HepG2 (cell line): Measurements from ENCODE around the gene MBD3. TPM values are rescaled to one million over a fixed set of nuclear protein-coding genes. Genes with fewer than 3 reads are reported as not detected.

ENCODE experiments used
- AGO2 ChIP-seq: fragments of 200-400 bp; formaldehyde crosslinking; optimal IDR thresholded peaks from 2 replicates; pipeline ENCODE3; 2017; ENCODE audit warnings: mild to moderate bottlenecking, low read depth, low read length, moderate library complexity
- DPF2 ChIP-seq: sonication (generic); formaldehyde crosslinking; IDR thresholded peaks from 2 replicates; pipeline ENCODE4 v1.4.0; 2020; ENCODE audit warnings: mild to moderate bottlenecking, low read depth, missing genetic modification reagents, borderline replicate concordance
- GTF3A ChIP-seq: sonication (generic); formaldehyde crosslinking; conservative IDR thresholded peaks from 2 replicates; pipeline ENCODE4 v1.4.0; 2020; ENCODE audit warnings: mild to moderate bottlenecking, missing genetic modification reagents
- HOXA5 ChIP-seq: sonication (generic); formaldehyde crosslinking; IDR thresholded peaks from 2 replicates; pipeline ENCODE4 v1.4.0; 2020; ENCODE audit warnings: missing genetic modification reagents
- MAZ ChIP-seq, 2 experiments: sonication (generic) in 1 of 2; formaldehyde crosslinking in 1 of 2; IDR thresholded peaks; 2 replicates each; pipeline versions ENCODE4 v1.5.0 to v1.6.1; 2012 to 2020; ENCODE audit warnings: low read depth in 2 of 2, mild to moderate bottlenecking in 2 of 2, borderline replicate concordance in 1 of 2, improper control_type of control experiment in 1 of 2, low read length in 1 of 2, missing genetic modification reagents in 1 of 2, moderate library complexity in 1 of 2
- NCOA2 ChIP-seq: sonication (generic); formaldehyde crosslinking; IDR thresholded peaks from 2 replicates; pipeline ENCODE4 v1.8.0; 2022; ENCODE audit warnings: inconsistent platforms
- NFATC3 ChIP-seq: sonication (generic); formaldehyde crosslinking; IDR thresholded peaks from 2 replicates; pipeline ENCODE4 v1.5.1; 2020; ENCODE audit warnings: mild to moderate bottlenecking, missing genetic modification reagents
- TAF1 ChIP-seq: sonication (generic); formaldehyde crosslinking; IDR thresholded peaks from 2 replicates; pipeline ENCODE4 v1.4.0; 2020; ENCODE audit warnings: missing genetic modification reagents
- ZBTB42 ChIP-seq: sonication (generic); formaldehyde crosslinking; IDR thresholded peaks from 2 replicates; pipeline ENCODE4 v1.5.0; 2020; ENCODE audit warnings: mild to moderate bottlenecking, missing genetic modification reagents
- ZFP90 ChIP-seq: sonication (generic); formaldehyde crosslinking; IDR thresholded peaks from 2 replicates; pipeline ENCODE4 v1.8.0; 2022; ENCODE audit warnings: missing genetic modification reagents, mild to moderate bottlenecking, inconsistent platforms, borderline replicate concordance
- ZFYVE20 ChIP-seq: sonication (generic); formaldehyde crosslinking; IDR thresholded peaks from 2 replicates; pipeline ENCODE4 v1.8.0; 2023; ENCODE audit warnings: low read depth, mild to moderate bottlenecking, moderate library complexity, missing genetic modification reagents, borderline replicate concordance
- ZNF138 ChIP-seq: sonication (generic); formaldehyde crosslinking; IDR thresholded peaks from 2 replicates; pipeline ENCODE4 v1.5.0; 2020; ENCODE audit warnings: mild to moderate bottlenecking, low read depth, missing genetic modification reagents
- ZNF367 ChIP-seq: sonication (generic); formaldehyde crosslinking; IDR thresholded peaks from 2 replicates; pipeline ENCODE4 v1.4.0; 2020; ENCODE audit warnings: missing genetic modification reagents, borderline replicate concordance
- ZNF605 ChIP-seq: sonication (generic); formaldehyde crosslinking; IDR thresholded peaks from 2 replicates; pipeline ENCODE4 v1.8.0; 2022; ENCODE audit warnings: mild to moderate bottlenecking, missing genetic modification reagents
- ZNF670 ChIP-seq: sonication (generic); formaldehyde crosslinking; IDR thresholded peaks from 2 replicates; pipeline ENCODE4 v1.8.0; 2022; ENCODE audit warnings: mild to moderate bottlenecking, missing genetic modification reagents, borderline replicate concordance
- ZSCAN9 ChIP-seq: IDR thresholded peaks from 2 replicates; pipeline ENCODE4 v1.6.1; 2016; ENCODE audit warnings: borderline replicate concordance
- polyA plus RNA-seq, 8 experiments: library from polyadenylated mRNA; depleted of rRNA in 3 of 8; stranded (reverse) in 7 of 8; unstranded in 1 of 8; fragments of >200 nt; fragmentation: Illumina TruSeq in 4 of 8; extraction: Trizol in 4 of 8; gene quantifications; 2 replicates each; pipeline versions ENCODE4 v1.2.1 to v1.2.3, GENCODE V29; 2011 to 2016; ENCODE audit warnings: low read depth in 4 of 8, missing spikeins in 1 of 8, mixed read lengths in 1 of 8; ENCODE audit not compliant: insufficient read depth in 1 of 8
- total RNA-seq, 5 experiments: library from RNA; depleted of rRNA; stranded (reverse); fragments of >200 nt; fragmentation: Illumina TruSeq; extraction: Trizol; gene quantifications; 2 replicates each; pipeline ENCODE4 v1.2.3, GENCODE V29; 2016; ENCODE audit warnings: low read depth in 1 of 5
- TF ChIP-seq, protein P1 (sequence below): sonication (generic); formaldehyde crosslinking; IDR thresholded peaks from 2 replicates; pipeline ENCODE4 v1.4.0; 2020; ENCODE audit warnings: missing genetic modification reagents
- TF ChIP-seq, protein P2 (sequence below): IDR thresholded peaks from 2 replicates; pipeline ENCODE4 v1.6.1; 2016; ENCODE audit warnings: missing biosample characterization, missing genetic modification reagents, low read depth

Gene MBD3
- total and polyA plus RNA-seq, 2 of the 13 experiments (the other 11 are each of a cell fraction or from before 2014, with no cell fraction given): 21.2 to 76.9 TPM

DNA sequence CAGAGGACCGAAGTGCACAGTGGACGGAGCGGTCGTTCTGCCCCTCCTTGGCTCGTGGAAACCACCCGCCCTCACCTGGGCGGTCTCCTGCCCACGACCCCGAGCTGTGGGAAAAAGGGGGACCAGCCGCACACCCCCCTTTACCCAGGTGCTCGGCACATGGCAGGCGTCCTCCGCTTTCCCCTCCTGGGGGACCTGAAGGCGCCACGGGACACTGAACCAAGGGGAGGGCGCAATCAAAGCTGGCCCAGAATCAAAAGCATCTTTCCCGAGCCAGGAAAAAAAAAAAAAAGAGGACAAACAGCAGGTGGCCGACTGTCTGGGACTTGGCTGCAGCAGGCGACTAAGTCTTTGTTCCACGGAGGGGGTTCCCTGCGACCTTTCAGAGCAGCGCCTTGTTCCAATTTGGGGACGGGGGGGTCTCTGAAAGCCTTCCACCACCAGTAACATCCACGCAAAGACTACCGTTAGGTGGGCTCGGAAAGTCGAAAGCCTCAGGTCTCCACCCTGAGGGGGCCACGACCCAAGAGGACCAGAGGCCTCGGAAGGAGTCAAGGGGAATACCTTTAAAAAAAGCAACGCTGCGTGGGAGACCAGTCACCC lies 1.1 kb downstream of the MBD3 start (continued):
- TF ChIP-seq ZFP90 (peak; percentile 9; the same call in 1 of the 2 replicates), HOXA5 (CRISPR knock-in tag) (0 out of 2 replicates have a peak, but pooled peaks have one; percentile 20), TAF1 (CRISPR knock-in tag) (no peak; the same call in 1 of the 2 replicates), GTF3A (CRISPR knock-in tag) (0 out of 2 replicates have a peak, but pooled peaks have one; percentile 14), DPF2 (CRISPR knock-in tag) (no peak), ZNF138 (CRISPR knock-in tag) (no peak), MAZ (IDR thresholded peaks at IDR 0.05; ENCODE audit: borderline replicate concordance, low read depth, low read length) (no peak), MAZ (CRISPR knock-in tag; IDR thresholded peaks at IDR 0.05; ENCODE audit: low read depth) (peak; percentile 12; the same call in 1 of the 2 replicates), ZFYVE20 (CRISPR knock-in tag) (no peak), ZBTB42 (CRISPR knock-in tag) (0 out of 2 replicates have a peak, but pooled peaks have one; percentile 1), ZSCAN9 (0 out of 2 replicates have a peak, but pooled peaks have one; percentile 7), ZNF670 (CRISPR knock-in tag) (no peak), ZNF605 (0 out of 2 replicates have a peak, but pooled peaks have one; percentile 14), NCOA2 (0 out of 2 replicates have a peak, but pooled peaks have one; percentile 9), AGO2 (peak; percentile 19), NFATC3 (CRISPR knock-in tag) (0 out of 2 replicates have a peak, but pooled peaks have one; percentile 11), ZNF367 (CRISPR knock-in tag) (peak; percentile 14; the same call in 1 of the 2 replicates)
- TF ChIP-seq, protein P1, sequence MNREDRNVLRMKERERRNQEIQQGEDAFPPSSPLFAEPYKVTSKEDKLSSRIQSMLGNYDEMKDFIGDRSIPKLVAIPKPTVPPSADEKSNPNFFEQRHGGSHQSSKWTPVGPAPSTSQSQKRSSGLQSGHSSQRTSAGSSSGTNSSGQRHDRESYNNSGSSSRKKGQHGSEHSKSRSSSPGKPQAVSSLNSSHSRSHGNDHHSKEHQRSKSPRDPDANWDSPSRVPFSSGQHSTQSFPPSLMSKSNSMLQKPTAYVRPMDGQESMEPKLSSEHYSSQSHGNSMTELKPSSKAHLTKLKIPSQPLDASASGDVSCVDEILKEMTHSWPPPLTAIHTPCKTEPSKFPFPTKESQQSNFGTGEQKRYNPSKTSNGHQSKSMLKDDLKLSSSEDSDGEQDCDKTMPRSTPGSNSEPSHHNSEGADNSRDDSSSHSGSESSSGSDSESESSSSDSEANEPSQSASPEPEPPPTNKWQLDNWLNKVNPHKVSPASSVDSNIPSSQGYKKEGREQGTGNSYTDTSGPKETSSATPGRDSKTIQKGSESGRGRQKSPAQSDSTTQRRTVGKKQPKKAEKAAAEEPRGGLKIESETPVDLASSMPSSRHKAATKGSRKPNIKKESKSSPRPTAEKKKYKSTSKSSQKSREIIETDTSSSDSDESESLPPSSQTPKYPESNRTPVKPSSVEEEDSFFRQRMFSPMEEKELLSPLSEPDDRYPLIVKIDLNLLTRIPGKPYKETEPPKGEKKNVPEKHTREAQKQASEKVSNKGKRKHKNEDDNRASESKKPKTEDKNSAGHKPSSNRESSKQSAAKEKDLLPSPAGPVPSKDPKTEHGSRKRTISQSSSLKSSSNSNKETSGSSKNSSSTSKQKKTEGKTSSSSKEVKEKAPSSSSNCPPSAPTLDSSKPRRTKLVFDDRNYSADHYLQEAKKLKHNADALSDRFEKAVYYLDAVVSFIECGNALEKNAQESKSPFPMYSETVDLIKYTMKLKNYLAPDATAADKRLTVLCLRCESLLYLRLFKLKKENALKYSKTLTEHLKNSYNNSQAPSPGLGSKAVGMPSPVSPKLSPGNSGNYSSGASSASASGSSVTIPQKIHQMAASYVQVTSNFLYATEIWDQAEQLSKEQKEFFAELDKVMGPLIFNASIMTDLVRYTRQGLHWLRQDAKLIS (CRISPR knock-in tag): 0 out of 2 replicates have a peak, but pooled peaks have one; percentile 38
- TF ChIP-seq, protein P2, sequence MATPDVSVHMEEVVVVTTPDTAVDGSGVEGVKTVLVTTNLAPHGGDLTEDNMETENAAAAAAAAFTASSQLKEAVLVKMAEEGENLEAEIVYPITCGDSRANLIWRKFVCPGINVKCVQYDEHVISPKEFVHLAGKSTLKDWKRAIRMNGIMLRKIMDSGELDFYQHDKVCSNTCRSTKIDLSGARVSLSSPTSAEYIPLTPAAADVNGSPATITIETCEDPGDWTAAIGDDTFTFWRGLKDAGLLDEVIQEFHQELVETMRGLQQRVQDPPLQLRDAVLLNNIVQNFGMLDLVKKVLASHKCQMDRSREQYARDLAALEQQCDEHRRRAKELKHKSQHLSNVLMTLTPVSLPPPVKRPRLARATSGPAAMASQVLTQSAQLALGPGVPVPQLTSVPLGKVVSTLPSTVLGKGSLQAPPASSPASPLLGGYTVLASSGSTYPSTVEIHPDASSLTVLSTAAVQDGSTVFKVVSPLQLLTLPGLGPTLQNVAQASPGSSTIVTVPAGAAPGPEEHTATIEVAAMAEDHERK (CRISPR knock-in tag): no peak
